ENCODE data around the gene SPINT3.
"Not testable (repeated sequence)": the region's sequence is repeated elsewhere in the genome, so short reads cannot be mapped to it uniquely, and the experiment has no call there.

The SPINT3 gene

GRCh38 chr20:45501600-45501999 lies 13.8 kb downstream of the SPINT3 start:
- DNase-seq, result no peak

- no peak for DNase-seq
Measured at GRCh38 chr20:45500022-45500421, 15.4 kb downstream of the SPINT3 start.

- no peak for DNase-seq
Measured at GRCh38 chr20:45497971-45498494, 17.4 kb downstream of the SPINT3 start.

GRCh38 chr20:45496166-45496565 lies 19.3 kb downstream of the SPINT3 start:
- DNase-seq, result no peak

GRCh38 chr20:45495501-45495941 lies 19.9 kb downstream of the SPINT3 start:
- DNase-seq, result no peak

- DNase-seq, result no peak
Measured at GRCh38 chr20:45489083-45489531, 26.3 kb downstream of the SPINT3 start.

GRCh38 chr20:45487231-45487635 lies 28.2 kb downstream of the SPINT3 start:
- DNase-seq, result no peak

- DNase-seq, result no peak
Measured at GRCh38 chr20:45485388-45485787, 30.0 kb downstream of the SPINT3 start.

- no peak for DNase-seq
Measured at GRCh38 chr20:45484676-45485075, 30.7 kb downstream of the SPINT3 start.

GRCh38 chr20:45479822-45480221 lies 35.6 kb downstream of the SPINT3 start:
- no peak for DNase-seq

GRCh38 chr20:45477530-45478148 lies 37.8 kb downstream of the SPINT3 start:
- DNase-seq, result not testable (repeated sequence)

- DNase-seq, result not testable (repeated sequence)
Measured at GRCh38 chr20:45472286-45472685, 43.1 kb downstream of the SPINT3 start.

- peak in 1 of 2 donors; percentile 5 for DNase-seq
Measured at GRCh38 chr20:45470937-45471336, 44.5 kb downstream of the SPINT3 start.

GRCh38 chr20:45470262-45470931 lies 45.0 kb downstream of the SPINT3 start:
- DNase-seq, result no peak

- no peak for DNase-seq
Measured at GRCh38 chr20:45469336-45470261, 45.8 kb downstream of the SPINT3 start, which contains the start of gene WFDC2. WFDC2 (plus strand) TSS chr20:45469753; CDS start chr20:45469782, 29 bp downstream.

- no peak for DNase-seq
Measured at GRCh38 chr20:45467861-45468260, 47.6 kb downstream of the SPINT3 start.

GRCh38 chr20:45467172-45467571 lies 48.2 kb downstream of the SPINT3 start:
- DNase-seq, result no peak

- no peak for DNase-seq
Measured at GRCh38 chr20:45465491-45466266, 49.7 kb downstream of the SPINT3 start.

- no peak for DNase-seq
Measured at GRCh38 chr20:45463709-45464108, 51.7 kb downstream of the SPINT3 start.

GRCh38 chr20:45462711-45463509 lies 52.5 kb downstream of the SPINT3 start:
- no peak for DNase-seq

All from CD4-positive, alpha-beta T cell treated with Interleukin-4 for 1 hour (primary cell).